IPS-11a (cell line): ENCODE measurements around the gene HSD17B1.
"Not testable (repeated sequence)": the region's sequence is repeated elsewhere in the genome, so short reads cannot be mapped to it uniquely, and the experiment has no call there.

ENCODE experiments used
- H3K4me3 ChIP-seq: one replicate; pipeline ENCODE4 v1.5.1; 2013; ENCODE audit warnings: low read depth, low read length, control low read depth

The HSD17B1 gene

DNA sequence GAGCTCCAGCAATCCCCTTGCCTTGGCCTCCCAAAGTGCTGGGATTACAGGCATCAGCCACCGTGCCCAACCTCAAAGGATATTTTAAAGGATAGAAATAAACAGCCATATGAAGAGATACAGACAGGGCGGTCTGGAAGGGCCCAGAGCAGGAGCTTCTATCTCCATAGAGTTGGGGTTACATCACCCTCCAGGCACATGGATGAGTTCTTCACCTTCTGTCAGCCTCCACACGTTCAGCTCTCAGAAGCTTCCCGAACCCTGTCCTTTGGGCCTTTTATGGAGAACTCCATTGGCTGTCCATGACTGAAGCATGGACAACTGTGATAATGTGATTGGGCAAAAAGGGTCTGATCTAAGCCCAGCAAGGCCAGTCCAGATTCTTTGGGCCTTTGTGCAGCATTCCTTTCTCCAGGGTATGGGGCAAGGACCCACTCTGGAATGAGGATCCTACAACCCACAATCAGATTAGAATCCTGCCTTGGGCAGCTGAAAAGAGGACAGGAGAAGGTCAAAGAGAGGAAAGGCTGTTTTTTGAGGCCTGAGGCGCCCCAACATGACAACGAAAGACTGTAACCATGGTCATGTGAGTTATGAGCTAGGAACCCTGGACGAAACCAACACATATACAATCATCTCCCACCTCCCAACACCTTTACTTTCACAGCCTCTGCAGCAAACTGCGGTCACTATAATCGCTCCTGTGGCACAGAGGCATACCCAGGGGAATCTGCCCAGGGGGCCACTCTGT lies 6.8 kb upstream of the HSD17B1 start:
- not testable (repeated sequence) for H3K4me3 ChIP-seq

DNA sequence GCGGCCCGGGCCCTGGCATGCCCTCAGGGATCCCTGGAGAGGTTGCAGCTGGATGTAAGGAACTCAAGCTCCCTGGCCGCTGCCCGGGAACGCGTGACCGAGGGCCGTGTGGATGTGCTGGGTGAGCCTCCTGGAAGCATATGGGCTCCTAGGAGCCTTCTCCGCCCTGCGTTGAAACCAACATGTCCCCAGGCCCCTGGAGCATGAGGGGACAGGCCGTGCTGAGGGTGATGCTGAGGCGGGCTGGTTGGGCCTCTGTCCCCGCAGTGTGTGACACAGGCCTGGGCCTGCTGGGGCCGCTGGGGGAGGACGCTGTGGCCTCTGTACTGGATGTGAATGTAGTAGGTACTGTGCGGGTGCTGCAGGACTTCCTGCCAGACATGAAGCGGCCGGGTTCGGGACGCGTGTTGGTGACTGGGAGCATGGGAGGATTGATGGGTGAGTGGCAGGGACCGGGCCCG lies 5.7 kb upstream of the HSD17B1 start:
- H3K4me3 ChIP-seq: no peak overlapping the region

DNA sequence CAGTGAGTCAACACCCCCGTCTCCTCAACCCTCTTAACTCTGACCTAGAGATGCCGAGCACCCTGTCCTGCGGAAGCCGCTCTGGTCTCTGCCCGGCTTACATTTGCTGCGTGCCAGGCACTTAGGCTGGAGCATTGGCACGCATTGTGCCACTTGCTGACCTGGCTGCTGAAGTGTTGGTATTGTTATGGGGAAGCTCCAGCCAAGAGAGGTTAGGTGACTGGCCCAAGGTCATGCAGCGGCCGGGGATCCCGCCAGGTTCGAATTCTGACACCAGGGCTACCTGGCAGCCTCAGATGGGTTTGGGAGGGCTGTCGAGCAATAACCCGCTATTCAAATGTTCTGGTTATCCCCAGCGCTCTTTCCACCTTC lies 5.0 kb upstream of the HSD17B1 start:
- H3K4me3 ChIP-seq: peak overlapping the region; percentile 8

DNA sequence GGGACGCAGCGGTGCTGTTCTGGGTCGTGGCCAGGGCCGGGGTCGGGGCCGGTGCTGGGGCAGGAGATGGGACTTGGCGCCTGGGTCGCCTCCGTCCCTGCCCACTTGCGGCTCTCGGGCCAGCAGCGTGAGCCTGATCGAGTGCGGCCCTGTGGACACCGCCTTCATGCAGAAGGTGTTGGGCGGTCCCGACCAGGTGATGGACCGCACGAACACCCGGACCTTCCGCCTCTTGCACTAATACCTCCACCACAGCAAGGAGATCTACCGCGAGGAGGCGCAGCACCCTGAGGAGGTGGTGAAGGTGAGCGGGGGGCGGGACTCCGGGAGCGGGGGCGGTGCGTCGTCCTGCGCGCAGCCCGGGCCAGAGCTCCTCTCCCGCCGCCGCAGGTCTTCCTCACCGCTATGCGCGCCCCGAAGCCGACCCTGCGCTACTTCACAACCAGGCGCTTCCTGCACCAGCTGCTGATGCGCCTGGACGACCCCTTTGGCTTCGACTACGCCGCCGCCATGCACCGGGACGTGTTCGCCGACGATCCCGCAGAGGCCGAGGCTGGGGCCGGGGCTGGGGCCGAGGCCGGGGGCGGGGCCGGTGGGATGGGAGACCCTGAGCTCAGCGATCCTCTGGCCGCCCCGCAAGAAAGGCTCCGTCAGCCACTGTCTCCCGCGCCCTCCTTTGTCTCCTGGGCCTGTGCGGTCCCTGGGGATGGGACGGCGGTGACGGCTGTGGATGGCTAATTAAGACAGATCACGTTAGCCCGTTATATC lies 4.5 kb upstream of the HSD17B1 start:
- H3K4me3 ChIP-seq: peak overlapping the region; percentile 45

DNA sequence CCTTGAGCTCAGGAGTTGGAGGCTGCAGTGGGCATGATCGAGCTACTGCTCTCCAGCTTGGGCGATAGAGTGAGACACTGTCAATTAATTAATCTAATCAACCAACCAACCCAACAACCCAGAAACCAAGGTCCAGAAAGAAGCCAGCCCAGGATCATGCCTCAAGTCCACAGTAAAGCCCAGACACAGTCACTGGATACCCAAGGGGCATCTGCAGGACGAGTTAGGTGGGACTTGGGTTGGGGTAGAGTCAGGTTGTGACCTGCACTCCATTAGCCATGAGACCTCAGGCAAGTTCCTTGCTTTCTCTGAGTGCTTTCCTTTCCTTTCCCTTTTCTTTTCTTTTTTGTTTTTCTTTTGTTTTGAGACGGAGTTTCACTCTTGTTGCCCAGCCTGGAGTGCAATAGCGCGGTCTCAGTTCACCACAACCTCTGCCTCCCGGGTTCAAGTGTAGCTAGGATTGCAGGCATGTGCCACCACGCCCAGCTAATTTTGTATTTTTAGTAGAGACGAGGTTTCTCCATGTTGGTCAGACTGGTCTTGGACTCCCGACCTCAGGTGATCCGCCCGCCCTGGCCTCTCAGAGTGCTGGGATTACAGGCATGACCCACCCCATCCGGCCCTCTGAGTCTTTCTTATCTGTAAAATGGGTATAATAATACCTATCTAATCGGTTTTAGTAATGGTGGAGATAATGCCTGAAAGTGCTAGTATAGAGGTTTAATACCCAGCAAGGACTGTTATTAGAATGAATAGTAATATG lies 3.5 kb upstream of the HSD17B1 start:
- peak overlapping the region; percentile 45 for H3K4me3 ChIP-seq

DNA sequence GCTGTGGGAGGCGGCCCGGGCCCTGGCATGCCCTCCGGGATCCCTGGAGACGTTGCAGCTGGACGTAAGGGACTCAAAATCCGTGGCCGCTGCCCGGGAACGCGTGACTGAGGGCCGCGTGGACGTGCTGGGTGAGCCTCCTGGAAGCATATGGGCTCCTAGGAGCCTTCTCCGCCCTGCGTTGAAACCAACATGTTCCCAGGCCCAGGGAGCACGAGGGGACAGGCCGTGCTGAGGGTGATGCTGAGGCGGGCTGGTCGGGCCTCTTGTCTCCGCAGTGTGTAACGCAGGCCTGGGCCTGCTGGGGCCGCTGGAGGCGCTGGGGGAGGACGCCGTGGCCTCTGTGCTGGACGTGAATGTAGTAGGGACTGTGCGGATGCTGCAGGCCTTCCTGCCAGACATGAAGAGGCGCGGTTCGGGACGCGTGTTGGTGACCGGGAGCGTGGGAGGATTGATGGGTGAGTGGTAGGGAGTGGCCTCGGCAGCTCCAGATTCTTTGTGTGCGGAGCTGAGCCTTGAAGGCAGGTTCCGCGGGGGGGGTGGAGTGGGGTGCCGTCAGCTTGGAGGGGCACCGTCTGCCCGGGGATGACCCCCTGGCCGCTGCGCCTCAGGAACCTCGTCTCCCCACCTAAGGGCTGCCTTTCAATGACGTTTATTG lies 567 bp downstream of the HSD17B1 start:
- H3K4me3 ChIP-seq: no peak overlapping the region

DNA sequence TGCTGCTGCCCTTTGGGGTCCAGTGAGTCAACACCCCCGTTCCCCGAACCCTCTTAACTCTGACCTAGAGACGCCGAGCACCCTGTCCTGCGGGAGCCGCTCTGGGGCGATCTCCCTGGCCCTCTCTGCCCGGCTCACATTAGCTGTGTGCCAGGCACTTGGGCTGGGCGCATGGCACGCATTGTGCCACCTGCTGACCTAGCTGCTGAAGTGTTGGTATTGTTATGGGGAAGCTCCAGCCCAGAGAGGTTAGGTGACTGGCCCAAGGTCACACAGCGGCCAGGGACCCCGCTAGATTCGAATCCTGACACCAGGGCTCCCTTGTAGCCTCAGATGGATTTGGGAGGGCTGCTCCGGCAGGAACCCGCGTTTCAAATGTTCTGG lies 1.1 kb downstream of the HSD17B1 start:
- peak overlapping the region; percentile 89 for H3K4me3 ChIP-seq

DNA sequence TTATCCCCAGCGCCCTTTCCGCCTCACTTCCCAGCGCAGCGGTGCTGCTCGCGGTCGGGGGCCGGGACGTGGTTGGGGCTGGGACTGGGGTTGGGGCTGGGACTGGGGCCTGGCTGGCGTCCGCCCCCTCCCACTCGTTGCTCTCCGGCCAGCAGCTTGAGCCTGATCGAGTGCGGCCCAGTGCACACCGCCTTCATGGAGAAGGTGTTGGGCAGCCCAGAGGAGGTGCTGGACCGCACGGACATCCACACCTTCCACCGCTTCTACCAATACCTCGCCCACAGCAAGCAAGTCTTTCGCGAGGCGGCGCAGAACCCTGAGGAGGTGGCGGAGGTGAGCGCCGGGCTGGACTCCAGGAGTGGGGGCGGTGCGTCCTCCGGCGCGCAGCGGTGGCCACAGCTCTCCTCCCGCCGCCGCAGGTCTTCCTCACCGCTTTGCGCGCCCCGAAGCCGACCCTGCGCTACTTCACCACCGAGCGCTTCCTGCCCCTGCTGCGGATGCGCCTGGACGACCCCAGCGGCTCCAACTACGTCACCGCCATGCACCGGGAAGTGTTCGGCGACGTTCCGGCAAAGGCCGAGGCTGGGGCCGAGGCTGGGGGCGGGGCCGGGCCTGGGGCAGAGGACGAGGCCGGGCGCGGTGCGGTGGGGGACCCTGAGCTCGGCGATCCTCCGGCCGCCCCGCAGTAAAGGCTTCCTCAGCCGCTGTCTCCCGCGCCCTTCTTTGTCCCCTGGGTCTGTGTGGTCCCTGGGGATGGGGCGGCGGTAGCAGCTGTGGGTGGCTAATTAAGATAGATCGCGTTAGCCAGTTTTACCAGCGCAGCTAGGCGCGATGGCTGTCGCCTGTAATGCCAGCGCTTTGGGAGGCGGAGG lies 1.8 kb downstream of the HSD17B1 start:
- H3K4me3 ChIP-seq: peak overlapping the region; percentile 89

DNA sequence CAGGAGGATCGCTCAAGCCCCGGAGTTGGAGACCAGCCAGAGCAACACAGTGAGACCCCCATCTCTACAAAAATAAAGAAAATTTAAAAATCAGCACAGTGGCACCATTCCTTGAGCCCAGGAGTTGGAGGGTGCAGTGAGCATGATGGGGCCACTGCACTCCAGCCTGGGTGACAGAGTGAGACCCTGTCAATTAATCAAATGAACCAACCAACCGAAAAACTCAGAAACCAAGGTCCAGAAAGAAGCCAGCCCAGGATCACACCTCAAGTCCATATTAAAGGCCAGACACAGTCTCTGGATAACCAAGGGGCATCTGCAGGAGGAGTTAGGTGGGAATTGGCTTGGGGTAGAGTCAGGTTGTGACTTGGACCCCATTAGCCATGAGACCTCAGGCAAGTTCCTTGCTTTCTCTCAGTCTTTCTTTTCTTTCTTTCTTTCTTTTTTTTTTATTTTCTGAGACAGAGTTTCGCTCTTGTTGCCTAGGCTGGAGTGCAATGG lies 2.4 kb downstream of the HSD17B1 start:
- peak overlapping the region; percentile 89 for H3K4me3 ChIP-seq

DNA sequence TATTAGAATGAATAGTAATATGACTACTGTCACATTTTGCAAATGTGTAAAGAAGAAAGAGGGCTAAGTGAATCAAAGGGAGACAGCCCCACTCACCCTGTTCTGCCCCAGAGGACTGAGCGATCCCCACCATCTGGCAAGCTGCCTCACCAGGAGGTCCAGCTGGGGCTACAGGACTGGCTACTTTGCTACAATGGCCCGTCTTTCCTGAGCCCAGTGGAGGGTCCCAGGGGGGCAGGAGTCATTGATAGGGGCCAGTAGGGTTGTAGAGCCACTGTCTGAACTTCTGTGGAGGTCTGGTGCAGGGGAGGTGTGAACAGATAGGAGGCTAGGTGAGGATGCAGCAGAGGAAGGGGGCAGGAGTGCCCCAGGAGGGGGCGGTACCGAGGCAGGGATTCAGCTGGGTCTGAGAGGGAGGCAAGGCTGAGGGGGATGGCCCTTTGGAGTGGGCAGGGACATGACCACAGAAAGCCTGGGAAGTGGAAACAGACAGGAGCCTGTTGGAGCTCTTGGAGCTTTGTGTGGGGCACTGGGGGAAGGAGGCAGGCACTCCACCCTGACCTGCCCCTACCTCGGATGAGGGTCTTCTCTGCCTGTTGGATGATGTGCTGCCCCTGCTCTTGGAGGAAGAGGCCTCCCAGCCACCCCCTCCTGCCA lies 3.4 kb downstream of the HSD17B1 start:
- H3K4me3 ChIP-seq: not testable (repeated sequence)

DNA sequence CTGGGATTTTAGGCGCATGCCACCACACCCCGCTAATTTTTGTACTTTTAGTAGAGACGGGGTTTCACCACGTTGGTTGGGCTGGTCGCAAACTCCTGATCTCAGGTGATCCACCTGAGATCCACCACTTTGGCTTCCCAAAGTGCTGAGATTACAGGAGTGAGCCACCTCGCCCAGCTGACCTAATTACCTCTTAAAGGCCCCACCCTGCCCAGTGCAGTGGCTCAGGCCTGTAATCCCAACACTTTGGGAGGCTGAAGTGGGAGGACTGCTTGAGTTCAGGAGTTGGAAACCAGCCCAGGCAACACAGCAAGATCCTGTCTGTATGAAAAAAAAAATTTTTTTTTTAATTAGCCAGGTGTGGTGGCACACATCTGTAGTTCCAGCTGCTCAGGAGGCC lies 6.4 kb downstream of the HSD17B1 start:
- no peak overlapping the region for H3K4me3 ChIP-seq

DNA sequence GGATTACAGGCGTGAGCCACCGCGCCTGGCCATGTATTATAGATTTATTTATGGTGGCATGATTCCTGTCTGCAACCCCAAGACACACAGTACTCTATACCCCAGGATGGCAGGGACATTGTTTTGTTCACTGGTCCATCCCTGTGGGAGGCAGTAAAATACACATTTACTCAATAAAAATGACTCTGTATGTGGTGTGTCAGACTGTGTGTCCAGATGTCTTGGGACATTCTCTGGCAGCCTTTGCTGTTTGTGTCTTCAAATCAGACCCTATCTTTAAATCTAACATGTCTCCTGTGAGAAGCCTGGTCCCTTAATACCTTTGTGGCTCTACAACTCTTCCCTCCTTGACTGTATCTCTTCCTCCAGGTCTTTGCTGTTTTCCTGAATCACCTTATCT lies 7.5 kb downstream of the HSD17B1 start:
- no peak overlapping the region for H3K4me3 ChIP-seq

DNA sequence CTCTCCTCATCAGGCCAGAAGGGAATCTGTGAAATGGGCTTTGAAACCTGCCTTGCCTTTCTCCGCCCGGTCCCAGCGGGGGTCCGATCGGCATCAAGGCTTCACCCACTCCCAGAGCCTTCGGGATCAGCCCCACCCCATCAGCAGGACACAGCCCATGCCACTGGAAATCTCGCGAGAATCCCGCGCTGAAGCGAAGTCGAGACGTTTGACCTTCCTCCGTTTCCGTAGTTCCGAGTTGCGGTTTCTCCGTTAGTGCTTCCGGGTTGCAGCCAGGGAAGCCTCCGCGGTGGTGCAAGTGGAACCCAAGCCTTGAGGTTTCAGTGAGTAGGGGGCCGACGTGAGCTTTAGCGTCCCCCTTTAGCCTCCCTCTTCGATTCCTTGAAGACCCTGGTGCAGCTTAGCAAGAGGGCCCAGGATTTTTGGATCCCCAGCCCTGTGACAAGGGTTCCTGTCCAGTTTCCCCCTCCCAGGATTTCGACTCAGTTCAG lies 9.2 kb downstream of the HSD17B1 start, which contains the start of gene COASY:
COASY (plus strand) TSS at position 252 of the 491 bp plus-strand sequence. CDS start 475 bp downstream, outside the sequence.
- peak within 1 kb of the TSS; percentile 94 for H3K4me3 ChIP-seq

DNA sequence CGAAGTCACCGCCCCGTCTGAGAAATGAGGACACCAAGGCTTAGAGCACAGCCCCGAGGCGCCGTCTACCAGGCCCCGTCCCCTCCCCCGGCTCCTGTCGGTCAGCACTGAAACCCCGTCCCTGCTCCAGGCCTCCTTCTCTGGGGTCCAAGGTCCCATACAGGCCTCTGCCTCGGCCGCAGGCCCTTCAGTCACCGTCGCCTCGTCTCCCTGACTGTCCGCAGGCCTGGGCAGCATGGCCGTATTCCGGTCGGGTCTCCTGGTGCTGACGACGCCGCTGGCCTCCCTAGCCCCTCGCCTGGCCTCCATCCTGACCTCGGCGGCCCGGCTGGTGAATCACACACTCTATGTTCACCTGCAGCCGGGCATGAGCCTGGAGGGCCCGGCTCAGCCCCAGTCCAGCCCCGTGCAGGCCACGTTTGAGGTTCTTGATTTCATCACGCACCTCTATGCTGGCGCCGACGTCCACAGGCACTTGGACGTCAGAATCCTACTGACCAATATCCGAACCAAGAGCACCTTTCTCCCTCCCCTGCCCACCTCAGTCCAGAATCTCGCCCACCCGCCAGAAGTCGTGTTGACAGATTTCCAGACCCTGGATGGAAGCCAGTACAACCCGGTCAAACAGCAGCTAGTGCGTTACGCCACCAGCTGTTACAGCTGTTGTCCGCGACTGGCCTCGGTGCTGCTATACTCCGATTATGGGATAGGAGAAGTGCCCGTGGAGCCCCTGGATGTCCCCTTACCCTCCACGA lies 9.8 kb downstream of the HSD17B1 start:
- peak overlapping the region; percentile 94 for H3K4me3 ChIP-seq

DNA sequence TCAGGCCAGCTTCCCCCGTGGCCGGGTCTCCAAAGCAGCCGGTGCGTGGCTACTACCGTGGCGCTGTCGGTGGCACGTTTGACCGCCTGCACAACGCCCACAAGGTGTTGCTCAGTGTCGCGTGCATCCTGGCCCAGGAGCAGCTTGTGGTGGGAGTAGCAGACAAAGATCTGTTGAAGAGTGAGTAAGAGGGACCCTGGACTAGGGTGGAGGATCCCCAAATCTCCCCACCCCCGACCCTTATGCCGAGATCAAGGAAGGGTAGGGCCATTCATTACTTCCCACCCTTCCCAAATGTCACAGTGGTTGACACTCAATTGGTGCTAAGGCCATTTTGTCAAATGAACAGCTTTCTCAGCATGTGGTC lies 10.4 kb downstream of the HSD17B1 start:
- H3K4me3 ChIP-seq: peak overlapping the region; percentile 94

DNA sequence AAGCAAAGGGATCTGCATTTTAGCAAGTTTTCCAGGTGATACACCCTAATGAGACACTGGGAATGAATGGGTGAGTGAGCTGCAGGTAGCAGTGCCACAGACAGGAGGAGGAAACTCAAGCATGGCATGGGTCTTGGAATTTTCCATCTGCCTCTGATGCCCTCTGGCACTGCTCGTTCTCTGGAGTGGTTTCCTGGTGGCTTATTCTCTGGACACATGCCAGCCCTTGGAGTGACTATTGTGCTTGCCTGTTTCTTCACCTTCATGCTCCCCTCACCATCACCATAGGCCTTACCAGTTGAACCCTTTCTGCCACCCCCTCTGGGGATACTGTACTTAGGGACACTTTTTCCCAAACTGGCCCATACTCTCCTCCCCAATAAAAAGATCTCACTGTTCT lies 10.8 kb downstream of the HSD17B1 start:
- H3K4me3 ChIP-seq: no peak overlapping the region

DNA sequence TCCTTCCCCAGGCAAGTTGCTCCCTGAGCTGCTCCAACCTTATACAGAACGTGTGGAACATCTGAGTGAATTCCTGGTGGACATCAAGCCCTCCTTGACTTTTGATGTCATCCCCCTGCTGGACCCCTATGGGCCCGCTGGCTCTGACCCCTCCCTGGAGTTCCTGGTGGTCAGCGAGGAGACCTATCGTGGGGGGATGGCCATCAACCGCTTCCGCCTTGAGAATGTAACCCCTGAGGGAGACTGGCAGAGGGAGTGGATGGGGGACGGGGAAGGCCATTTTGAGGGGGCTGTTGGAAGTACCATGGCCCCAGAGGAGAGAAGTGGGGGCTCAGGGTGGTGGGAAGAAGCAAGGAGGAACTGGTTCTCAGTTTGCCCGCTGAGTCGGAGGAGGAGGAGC lies 11.2 kb downstream of the HSD17B1 start:
- H3K4me3 ChIP-seq: no peak overlapping the region

DNA sequence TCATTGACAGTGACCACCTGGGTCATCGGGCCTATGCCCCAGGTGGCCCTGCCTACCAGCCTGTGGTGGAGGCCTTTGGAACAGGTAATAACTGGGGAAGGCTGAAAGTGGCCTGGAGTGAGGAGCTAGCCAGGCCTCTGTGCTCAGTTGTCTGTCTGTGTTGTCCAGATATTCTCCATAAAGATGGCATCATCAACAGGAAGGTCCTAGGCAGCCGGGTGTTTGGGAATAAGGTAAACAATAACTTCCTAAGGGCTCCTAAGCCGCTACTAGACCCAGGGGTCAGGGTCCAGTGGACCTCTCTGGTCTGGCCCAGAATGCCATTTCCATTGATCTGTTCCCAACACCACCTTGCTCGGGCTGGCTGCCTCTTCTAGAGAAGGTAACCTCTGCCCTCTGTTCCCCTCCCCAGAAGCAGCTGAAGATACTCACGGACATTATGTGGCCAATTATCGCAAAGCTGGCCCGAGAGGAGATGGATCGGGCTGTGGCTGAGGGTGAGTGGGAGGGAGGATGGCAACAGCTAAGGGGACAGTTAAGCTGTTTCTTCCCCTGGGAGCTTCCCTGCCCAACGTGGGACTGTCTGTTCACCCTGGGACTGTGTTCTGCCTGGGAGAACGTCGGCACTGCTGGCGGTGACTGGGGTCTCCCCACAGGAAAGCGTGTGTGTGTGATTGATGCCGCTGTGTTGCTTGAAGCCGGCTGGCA lies 12.2 kb downstream of the HSD17B1 start:
- no peak overlapping the region for H3K4me3 ChIP-seq
